ENCODE results near the gene ZNF862. TPM values are rescaled to one million over a fixed set of nuclear protein-coding genes. Genes with fewer than 3 reads are reported as not detected.

Gene ZNF862
- total RNA-seq, 1 donor from 2014 or later = 8.0 TPM

DNA sequence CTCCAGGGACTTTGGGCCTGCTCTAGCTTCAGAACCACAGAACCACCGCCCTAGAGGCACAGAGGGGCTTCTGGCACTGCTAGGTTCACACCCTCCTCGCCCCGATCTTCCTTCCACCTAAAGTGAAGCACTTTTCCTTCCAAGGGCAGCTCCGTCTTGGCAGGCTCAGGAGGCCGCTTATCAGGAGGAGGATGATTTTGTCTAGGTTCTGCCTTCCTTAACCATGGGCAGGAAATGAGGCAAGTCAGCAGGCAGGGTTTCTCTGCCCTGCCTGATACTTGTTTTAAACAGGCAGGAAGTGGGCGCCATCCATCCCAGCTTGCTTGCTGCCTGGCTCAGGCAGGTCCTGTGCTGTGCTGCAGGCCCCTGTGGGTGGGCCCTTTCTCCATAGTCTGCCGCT, 27.3 kb downstream of the ZNF862 start:
- no peak for DNase-seq (ENCODE audit: low read depth)
- H3K4me3 ChIP-seq (ENCODE audit: low read depth, low read length) = no peak overlapping the region
- no peak for TF ChIP-seq CTCF (conservative IDR thresholded peaks at IDR 0.05; ENCODE audit: low read depth, low read length)

GRCh38 chr7:149866139-149866778, 28.1 kb downstream of the ZNF862 start:
- no peak for DNase-seq (ENCODE audit: low read depth)
- no peak overlapping the region for H3K4me3 ChIP-seq (ENCODE audit: low read depth, low read length)
- TF ChIP-seq CTCF (conservative IDR thresholded peaks at IDR 0.05; ENCODE audit: low read depth, low read length) = no peak

GRCh38 chr7:149866779-149867447, 28.7 kb downstream of the ZNF862 start:
- no peak overlapping the region for H3K4me3 ChIP-seq (ENCODE audit: low read depth, low read length)
- no peak for TF ChIP-seq CTCF (conservative IDR thresholded peaks at IDR 0.05; ENCODE audit: low read depth, low read length)
- DNase-seq (ENCODE audit: low read depth) = no peak

DNA sequence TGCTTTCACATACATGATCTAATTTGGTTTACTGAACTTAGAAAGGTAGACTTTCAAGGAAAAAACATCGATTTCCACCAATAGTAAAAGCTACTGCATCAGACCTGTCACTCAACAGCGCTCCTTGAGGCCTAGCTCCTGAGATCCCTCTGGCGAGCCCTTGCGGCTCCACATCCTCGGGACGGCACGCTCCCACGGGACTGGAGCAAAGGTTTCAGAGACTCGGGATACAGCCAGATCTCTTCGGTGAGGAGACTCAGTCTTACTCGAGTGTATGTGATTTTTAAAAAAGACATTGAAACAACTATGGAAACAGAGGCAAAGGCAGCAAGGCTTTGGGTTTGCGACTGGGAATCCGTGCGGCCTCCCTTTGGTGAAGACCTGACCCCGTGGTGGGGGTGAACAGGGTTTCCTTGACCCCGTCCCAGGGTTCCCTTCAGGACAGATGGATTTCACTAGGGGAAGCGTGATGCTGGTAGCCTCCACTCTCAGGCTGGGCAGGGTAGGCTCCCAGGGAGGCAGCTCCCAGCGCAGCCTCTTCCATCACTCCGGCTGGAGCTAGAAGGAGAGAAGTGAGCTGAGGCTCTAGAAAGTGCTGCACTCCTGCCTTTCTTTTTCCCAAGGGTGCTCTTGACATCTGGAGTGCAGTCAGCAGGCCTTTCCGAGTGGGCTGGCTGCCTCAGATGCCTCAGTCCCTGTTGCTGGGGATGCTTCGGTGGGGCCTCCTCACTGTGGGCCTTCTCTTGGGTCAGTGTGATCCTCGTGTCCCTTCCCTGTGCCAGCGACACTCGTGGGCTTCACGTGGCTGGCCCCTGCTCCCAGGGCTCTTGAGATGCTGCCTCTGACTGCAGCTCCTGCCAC, 29.8 kb downstream of the ZNF862 start:
- no peak for DNase-seq (ENCODE audit: low read depth)
- no peak overlapping the region for H3K4me3 ChIP-seq (ENCODE audit: low read depth, low read length)
- no peak for TF ChIP-seq CTCF (conservative IDR thresholded peaks at IDR 0.05; ENCODE audit: low read depth, low read length)

- no peak overlapping the region for H3K4me3 ChIP-seq (ENCODE audit: low read depth, low read length)
- no peak for TF ChIP-seq CTCF (conservative IDR thresholded peaks at IDR 0.05; ENCODE audit: low read depth, low read length)
- no peak for DNase-seq (ENCODE audit: low read depth)
Observed at GRCh38 chr7:149868623-149869290, 30.6 kb downstream of the ZNF862 start.

- DNase-seq (ENCODE audit: low read depth) = no peak
- no peak overlapping the region for H3K4me3 ChIP-seq (ENCODE audit: low read depth, low read length)
- no peak for TF ChIP-seq CTCF (conservative IDR thresholded peaks at IDR 0.05; ENCODE audit: low read depth, low read length)
Observed at GRCh38 chr7:149869291-149869650, 31.1 kb downstream of the ZNF862 start.

Measured in epithelial cell of proximal tubule (primary cell).